RWPE1 (cell line): ENCODE measurements around the gene ZNF672.

Experiments
- CTCF ChIA-PET: fragments of 350-600 bp; sonication (Branson Sonifier 250); formaldehyde crosslinking; extraction: SDS; loops from one replicate; lab custom pipeline; 2021; lab: Yijun Ruan, JAX
- POLR2A ChIA-PET: fragments of 400-600 bp; formaldehyde crosslinking; extraction: SDS; loops from one replicate; lab custom pipeline; 2020; ENCODE audit warnings: antibody characterized with exemption; ENCODE audit not compliant: low non-redundant PET; lab: Yijun Ruan, JAX
- DNase-seq: peaks from one replicate; pipeline ENCODE4 v3.0.0; 2012; ENCODE audit warnings: low spot score
- H3K27ac ChIP-seq: fragments of 450-650 bp; 2 replicates; pipeline ENCODE4 v1.5.1; 2017
- TF ChIP-seq, protein P1 (sequence below): fragments of 450-650 bp; conservative IDR thresholded peaks from 2 replicates; pipeline ENCODE4 v1.5.1; 2017; ENCODE audit warnings: low read depth, mild to moderate bottlenecking

The ZNF672 gene

DNA sequence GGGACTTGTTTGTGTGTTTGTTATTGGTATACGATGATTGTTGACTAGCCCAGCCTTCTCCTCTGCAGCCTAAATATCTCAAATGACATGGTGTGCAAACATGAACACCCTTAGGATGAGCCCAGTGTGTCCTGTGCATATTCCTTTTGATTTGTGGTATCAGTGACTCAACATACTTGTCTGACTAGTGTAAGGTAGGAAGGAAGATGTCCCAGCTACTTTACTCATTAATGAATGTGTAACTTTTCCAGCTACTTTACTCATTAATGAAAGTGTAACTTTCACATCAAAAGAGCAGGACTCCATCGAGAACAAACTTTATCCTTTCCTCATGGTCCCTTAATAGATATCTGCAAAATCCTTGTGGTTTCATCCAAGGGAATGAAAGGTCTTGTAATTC, 23.6 kb downstream of the ZNF672 start:
- no peak for DNase-seq
- POLR2A ChIA-PET, result no interaction called here
- TF ChIP-seq, protein P1, sequence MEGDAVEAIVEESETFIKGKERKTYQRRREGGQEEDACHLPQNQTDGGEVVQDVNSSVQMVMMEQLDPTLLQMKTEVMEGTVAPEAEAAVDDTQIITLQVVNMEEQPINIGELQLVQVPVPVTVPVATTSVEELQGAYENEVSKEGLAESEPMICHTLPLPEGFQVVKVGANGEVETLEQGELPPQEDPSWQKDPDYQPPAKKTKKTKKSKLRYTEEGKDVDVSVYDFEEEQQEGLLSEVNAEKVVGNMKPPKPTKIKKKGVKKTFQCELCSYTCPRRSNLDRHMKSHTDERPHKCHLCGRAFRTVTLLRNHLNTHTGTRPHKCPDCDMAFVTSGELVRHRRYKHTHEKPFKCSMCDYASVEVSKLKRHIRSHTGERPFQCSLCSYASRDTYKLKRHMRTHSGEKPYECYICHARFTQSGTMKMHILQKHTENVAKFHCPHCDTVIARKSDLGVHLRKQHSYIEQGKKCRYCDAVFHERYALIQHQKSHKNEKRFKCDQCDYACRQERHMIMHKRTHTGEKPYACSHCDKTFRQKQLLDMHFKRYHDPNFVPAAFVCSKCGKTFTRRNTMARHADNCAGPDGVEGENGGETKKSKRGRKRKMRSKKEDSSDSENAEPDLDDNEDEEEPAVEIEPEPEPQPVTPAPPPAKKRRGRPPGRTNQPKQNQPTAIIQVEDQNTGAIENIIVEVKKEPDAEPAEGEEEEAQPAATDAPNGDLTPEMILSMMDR, result no peak
- CTCF ChIA-PET, result no interaction called here
- H3K27ac ChIP-seq, result no peak overlapping the region

- no peak for DNase-seq
- CTCF ChIA-PET, result no interaction called here
- peak overlapping the region; percentile 53 for H3K27ac ChIP-seq
- POLR2A ChIA-PET, result no interaction called here
- TF ChIP-seq, protein P1, result no peak
Observed at GRCh38 chr1:248862695-248862997, 24.6 kb downstream of the ZNF672 start.

- ChIA-PET POLR2A (no interaction called here), CTCF (no interaction called here)
- DNase-seq, result peak; percentile 43
- TF ChIP-seq, protein P1, result no peak
- H3K27ac ChIP-seq, result peak overlapping the region; percentile 53
Observed at GRCh38 chr1:248862998-248863881, 25.2 kb downstream of the ZNF672 start.

DNA sequence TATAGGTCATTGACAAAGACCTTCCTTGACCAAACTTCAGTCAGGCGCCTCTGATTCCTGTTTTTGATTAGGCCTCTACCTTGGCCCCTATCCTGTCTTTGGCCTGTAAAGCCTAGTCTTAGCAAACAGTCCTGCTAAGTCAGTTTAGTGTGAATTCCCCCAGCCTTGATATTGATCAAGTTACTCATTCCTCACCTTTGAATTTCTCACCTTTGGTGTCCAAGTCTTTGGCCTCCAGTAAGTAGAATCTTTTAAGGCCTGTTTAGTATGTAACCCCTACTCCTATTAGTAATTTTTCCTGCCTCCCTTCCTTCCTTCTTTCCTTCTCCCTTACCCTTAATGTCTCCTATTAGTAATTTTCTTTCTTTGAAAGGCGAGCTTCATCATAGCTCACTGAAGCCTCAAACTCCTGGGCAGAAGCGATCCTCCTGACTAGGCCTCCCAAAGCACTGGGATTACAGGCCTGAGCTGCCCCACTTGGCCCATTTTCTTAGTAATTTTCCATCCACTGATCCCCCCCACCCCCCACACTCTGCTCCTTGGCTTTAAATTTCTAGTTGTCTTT, 33.9 kb downstream of the ZNF672 start:
- peak overlapping the region; percentile 96 for H3K27ac ChIP-seq
- POLR2A ChIA-PET, result no interaction called here
- no peak for DNase-seq
- TF ChIP-seq, protein P1, result no peak
- CTCF ChIA-PET, result no interaction called here

GRCh38 chr1:248872752-248873408, 34.9 kb downstream of the ZNF672 start:
- TF ChIP-seq, protein P1, result no peak
- ChIA-PET POLR2A (interaction anchor here (0.7 to 1.2 kb wide), 2 partner anchors 14 to 33 kb away, joined by 4 read pairs; partner anchors contain the start of genes PGBD2 and ZNF692), CTCF (interaction anchor here (0.5 to 0.7 kb wide), 2 partner anchors 53 to 1235 kb away, joined by 4 to 7 read pairs; no protein-coding TSS in a partner anchor)
- DNase-seq, result peak; percentile 60
- H3K27ac ChIP-seq, result peak overlapping the region; percentile 96

- POLR2A ChIA-PET, result interaction anchor here (0.5 to 1.2 kb wide), 3 partner anchors 15 to 1663 kb away, joined by 3 to 4 read pairs (median 4); partner anchors contain the start of genes PGBD2 and ZNF692
- H3K27ac ChIP-seq, result peak overlapping the region; percentile 96
- DNase-seq, result peak; percentile 88
- TF ChIP-seq, protein P1, result no peak
- CTCF ChIA-PET, result interaction anchor here (0.5 kb wide), 1 partner anchor 54 kb away, joined by 4 read pairs; no protein-coding TSS in a partner anchor
Observed at GRCh38 chr1:248873409-248873992, 35.5 kb downstream of the ZNF672 start.
